NCI-H1092 (cell line): ENCODE results near the gene SDK1.

Experiments used
- DNase-seq: peaks from one replicate; lab custom pipeline; 2025; lab: John Stamatoyannopoulos, UW

Gene SDK1

GRCh38 chr7:3787717-3788264 lies 486.7 kb downstream of the SDK1 start:
- DNase-seq: no peak

GRCh38 chr7:3790803-3791202 lies 489.8 kb downstream of the SDK1 start:
- DNase-seq: no peak

GRCh38 chr7:3791327-3791726 lies 490.3 kb downstream of the SDK1 start:
- no peak for DNase-seq

- no peak for DNase-seq
Measured at GRCh38 chr7:3795141-3795540, 494.1 kb downstream of the SDK1 start.

GRCh38 chr7:3795781-3796180 lies 494.7 kb downstream of the SDK1 start:
- DNase-seq: no peak

- no peak for DNase-seq
Measured at GRCh38 chr7:3805151-3805550, 504.1 kb downstream of the SDK1 start.

GRCh38 chr7:3806516-3806915 lies 505.5 kb downstream of the SDK1 start:
- DNase-seq: no peak

GRCh38 chr7:3807824-3808223 lies 506.8 kb downstream of the SDK1 start:
- no peak for DNase-seq

GRCh38 chr7:3821488-3821887 lies 520.4 kb downstream of the SDK1 start:
- DNase-seq: no peak

- no peak for DNase-seq
Measured at GRCh38 chr7:3825491-3825890, 524.4 kb downstream of the SDK1 start.

GRCh38 chr7:3832199-3832598 lies 531.1 kb downstream of the SDK1 start:
- no peak for DNase-seq

- no peak for DNase-seq
Measured at GRCh38 chr7:3835109-3835508, 534.1 kb downstream of the SDK1 start.

- no peak for DNase-seq
Measured at GRCh38 chr7:3836855-3837254, 535.8 kb downstream of the SDK1 start.

- DNase-seq: no peak
Measured at GRCh38 chr7:3844540-3845151, 543.6 kb downstream of the SDK1 start.

- DNase-seq: no peak
Measured at GRCh38 chr7:3846738-3847137, 545.7 kb downstream of the SDK1 start.

GRCh38 chr7:3847336-3847735 lies 546.3 kb downstream of the SDK1 start:
- DNase-seq: no peak

- DNase-seq: no peak
Measured at GRCh38 chr7:3859431-3859830, 558.4 kb downstream of the SDK1 start.

GRCh38 chr7:3860932-3861331 lies 559.9 kb downstream of the SDK1 start:
- no peak for DNase-seq

GRCh38 chr7:3861386-3861785 lies 560.3 kb downstream of the SDK1 start:
- DNase-seq: no peak

GRCh38 chr7:3861941-3862340 lies 560.9 kb downstream of the SDK1 start:
- no peak for DNase-seq

- DNase-seq: no peak
Measured at GRCh38 chr7:3862774-3863173, 561.7 kb downstream of the SDK1 start.

GRCh38 chr7:3866277-3866676 lies 565.2 kb downstream of the SDK1 start:
- no peak for DNase-seq

GRCh38 chr7:3867863-3868262 lies 566.8 kb downstream of the SDK1 start:
- DNase-seq: no peak

GRCh38 chr7:3879355-3880075 lies 578.5 kb downstream of the SDK1 start:
- peak; percentile 78 for DNase-seq
